Liver (tissue), 3 donors: Measurements from ENCODE around the gene ANKRD44.

Experiments used
- CTCF ChIP-seq: fragments of 150-350 bp; IDR thresholded peaks from 2 replicates; pipeline ENCODE4 v1.5.1; 2017; ENCODE audit warnings: improper control_type of control experiment, low read depth, low read length; ENCODE audit not compliant: missing input control
- EGR1 ChIP-seq, 2 donors: IDR thresholded peaks; 2 replicates each; pipeline ENCODE4 v1.6.1; 2016 to 2018; ENCODE audit warnings: antibody characterized with exemption in 2 of 2, low read depth in 2 of 2
- FOXA1 ChIP-seq: IDR thresholded peaks from 2 replicates; pipeline ENCODE4 v1.6.1; 2016; ENCODE audit warnings: antibody characterized with exemption
- FOXA2 ChIP-seq: IDR thresholded peaks from 2 replicates; pipeline ENCODE4 v1.6.1; 2016; ENCODE audit warnings: antibody characterized with exemption
- RAD21 ChIP-seq, 2 donors: IDR thresholded peaks; 2 replicates each; pipeline ENCODE4 v1.6.1; 2016; ENCODE audit warnings: antibody characterized with exemption in 2 of 2, mild to moderate bottlenecking in 2 of 2
- REST ChIP-seq: IDR thresholded peaks from 2 replicates; pipeline ENCODE4 v1.6.1; 2016; ENCODE audit warnings: antibody characterized with exemption, mild to moderate bottlenecking
- TAF1 ChIP-seq: conservative IDR thresholded peaks from 2 replicates; pipeline ENCODE4 v1.6.1; 2016; ENCODE audit warnings: antibody characterized with exemption, mild to moderate bottlenecking
- YY1 ChIP-seq: IDR thresholded peaks from 2 replicates; pipeline ENCODE4 v1.6.1; 2016; ENCODE audit warnings: antibody characterized with exemption, mild to moderate bottlenecking
- ZBTB33 ChIP-seq: IDR thresholded peaks from 2 replicates; pipeline ENCODE4 v1.6.1; 2016; ENCODE audit warnings: antibody characterized with exemption
- TF ChIP-seq, protein P1 (sequence below): IDR thresholded peaks from 2 replicates; pipeline ENCODE4 v1.6.1; 2016; ENCODE audit warnings: antibody characterized with exemption
- TF ChIP-seq, protein P2 (sequence below): IDR thresholded peaks from 2 replicates; pipeline ENCODE4 v1.6.1; 2016; ENCODE audit warnings: antibody characterized with exemption
- donor health status: healthy.
- donor health status: healthy.

GRCh38 chr2:197200762-197201058, 109.9 kb downstream of the ANKRD44 start:
- TF ChIP-seq CTCF, result no peak
- TF ChIP-seq TAF1, result no peak
- TF ChIP-seq EGR1 (IDR thresholded peaks at IDR 0.05; ENCODE audit: low read depth in 2 of 2), result no peak
- no peak for TF ChIP-seq YY1
- TF ChIP-seq, protein P1, sequence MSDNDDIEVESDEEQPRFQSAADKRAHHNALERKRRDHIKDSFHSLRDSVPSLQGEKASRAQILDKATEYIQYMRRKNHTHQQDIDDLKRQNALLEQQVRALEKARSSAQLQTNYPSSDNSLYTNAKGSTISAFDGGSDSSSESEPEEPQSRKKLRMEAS, result no peak
- TF ChIP-seq, protein P2, sequence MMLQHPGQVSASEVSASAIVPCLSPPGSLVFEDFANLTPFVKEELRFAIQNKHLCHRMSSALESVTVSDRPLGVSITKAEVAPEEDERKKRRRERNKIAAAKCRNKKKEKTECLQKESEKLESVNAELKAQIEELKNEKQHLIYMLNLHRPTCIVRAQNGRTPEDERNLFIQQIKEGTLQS, result no peak
- TF ChIP-seq ZBTB33, result no peak
- no peak for TF ChIP-seq RAD21 (IDR thresholded peaks at IDR 0.05)
- TF ChIP-seq REST, result no peak
- TF ChIP-seq FOXA2, result no peak
- no peak for TF ChIP-seq FOXA1
